K562 (cell line): ENCODE measurements around the gene DPEP1. TPM values are rescaled to one million over a fixed set of nuclear protein-coding genes. Genes with fewer than 3 reads are reported as not detected.

ENCODE experiments used
- BACH1 ChIP-seq: fragments of 200-800 bp; sonication (Bioruptor generic); IDR thresholded peaks from 2 replicates; pipeline ENCODE4 v1.6.1; 2016; ENCODE audit warnings: missing genetic modification characterization, missing compliant biosample characterization
- ELK3 ChIP-seq: fragments of 450-650 bp; formaldehyde crosslinking; IDR thresholded peaks from 2 replicates; pipeline ENCODE4 v1.4.0; 2020; ENCODE audit warnings: mild to moderate bottlenecking
- FIP1L1 ChIP-seq: fragments of 200-400 bp; formaldehyde crosslinking; IDR thresholded peaks from 2 replicates; pipeline ENCODE4 v1.6.1; 2018; ENCODE audit warnings: mild to moderate bottlenecking, low read depth, low read length; ENCODE audit not compliant: poor library complexity, severe bottlenecking
- FOXK1 ChIP-seq: sonication (generic); formaldehyde crosslinking; IDR thresholded peaks from 2 replicates; pipeline ENCODE4 v1.8.0; 2022; ENCODE audit warnings: missing genetic modification reagents, mild to moderate bottlenecking, borderline replicate concordance
- GATA2 ChIP-seq: sonication (generic); formaldehyde crosslinking; IDR thresholded peaks from 2 replicates; pipeline ENCODE4 v1.4.0; 2020; ENCODE audit warnings: mild to moderate bottlenecking, missing genetic modification reagents
- KAT2B ChIP-seq: IDR thresholded peaks from one replicate; pipeline ENCODE4 v1.6.1; 2012; ENCODE audit warnings: low read depth, mild to moderate bottlenecking, control low read depth, inconsistent platforms, low read length, moderate library complexity
- MTA3 ChIP-seq: fragments of 450-650 bp; formaldehyde crosslinking; IDR thresholded peaks from 2 replicates; pipeline ENCODE4 v1.6.1; 2017; ENCODE audit warnings: mild to moderate bottlenecking, borderline replicate concordance
- RAD21 ChIP-seq, 2 experiments: fragments of 250-450 bp in 1 of 2; fragments of 450-650 bp in 1 of 2; sonication (Bioruptor Pico) in 1 of 2; formaldehyde crosslinking in 1 of 2; IDR thresholded peaks in 1 of 2; conservative IDR thresholded peaks in 1 of 2; 2 replicates each; pipeline versions ENCODE4 v1.4.0 to v1.8.0; 2020 to 2022; ENCODE audit warnings: mild to moderate bottlenecking in 2 of 2, moderate library complexity in 1 of 2
- SMARCB1 ChIP-seq: IDR thresholded peaks from 2 replicates; pipeline ENCODE4 v1.6.1; 2011; ENCODE audit warnings: improper control_type of control experiment, low read depth; ENCODE audit not compliant: insufficient read length
- SMARCE1 ChIP-seq: fragments of 450-650 bp; IDR thresholded peaks from 2 replicates; pipeline ENCODE4 v1.7.1; 2016; ENCODE audit warnings: mild to moderate bottlenecking
- SP1 ChIP-seq: sonication (generic); formaldehyde crosslinking; IDR thresholded peaks from 2 replicates; pipeline ENCODE4 v1.8.1; 2022; ENCODE audit warnings: mild to moderate bottlenecking, missing genetic modification reagents
- TAF1 ChIP-seq: IDR thresholded peaks from 2 replicates; pipeline ENCODE4 v1.6.1; 2011; ENCODE audit warnings: mild to moderate bottlenecking, low read length, moderate library complexity; ENCODE audit not compliant: insufficient read depth, control insufficient read depth, severe bottlenecking; ENCODE audit errors: extremely low read depth
- ZNF12 ChIP-seq: sonication (generic); formaldehyde crosslinking; IDR thresholded peaks from 2 replicates; pipeline ENCODE4 v1.4.0; 2020; ENCODE audit warnings: mild to moderate bottlenecking, missing genetic modification reagents
- ZNF41 ChIP-seq: fragments of 250-450 bp; sonication (Bioruptor Pico); conservative IDR thresholded peaks from 2 replicates; pipeline ENCODE4 v1.4.0; 2020; ENCODE audit warnings: mild to moderate bottlenecking
- ZSCAN32 ChIP-seq: fragments of 450-650 bp; formaldehyde crosslinking; IDR thresholded peaks from 2 replicates; pipeline ENCODE4 v1.4.0; 2020; ENCODE audit warnings: mild to moderate bottlenecking, moderate library complexity
- polyA plus RNA-seq, 8 experiments: library from polyadenylated mRNA; depleted of rRNA in 4 of 8; stranded (reverse) in 5 of 8; unstranded in 3 of 8; fragments of >200 nt; fragmentation: Nextera tagmentation in 2 of 8; fragmentation: Illumina TruSeq in 1 of 8; extraction: Ambion mirVana in 2 of 8; extraction: Trizol in 1 of 8; gene quantifications; 2 replicates each; pipeline versions ENCODE4 v1.2.1 to v1.2.3, GENCODE V29; 2011 to 2014; ENCODE audit warnings: inconsistent platforms in 1 of 8, missing spikeins in 1 of 8
- total RNA-seq, 7 experiments: library from RNA; depleted of rRNA in 6 of 7; stranded (reverse); fragments of >200 nt in 6 of 7; fragmentation: Illumina TruSeq in 2 of 7; extraction: Trizol in 2 of 7; gene quantifications; 2 replicates each; pipeline versions ENCODE4 v1.2.1 to v1.2.3, GENCODE V29; 2011 to 2021; ENCODE audit warnings: low replicate concordance in 1 of 7
- TF ChIP-seq, protein P1 (sequence below): fragments of 450-650 bp; IDR thresholded peaks from 2 replicates; pipeline ENCODE4 v1.6.1; 2017; ENCODE audit warnings: antibody characterized with exemption, mild to moderate bottlenecking
- TF ChIP-seq, protein P2 (sequence below): IDR thresholded peaks from 2 replicates; pipeline ENCODE4 v1.6.1; 2012; ENCODE audit warnings: low read depth, low read length, improper control_type of control experiment, borderline replicate concordance
- TF ChIP-seq, protein P3 (sequence below): sonication (generic); formaldehyde crosslinking; IDR thresholded peaks from 2 replicates; pipeline ENCODE4 v1.5.0; 2020; ENCODE audit warnings: missing genetic modification reagents

Gene DPEP1
- total and polyA plus RNA-seq, 9 of the 15 experiments (the other 6 are each of a cell fraction or from before 2014, with no cell fraction given) = 0.14 to 0.31 (median 0.20) TPM; not detected in 6

DNA sequence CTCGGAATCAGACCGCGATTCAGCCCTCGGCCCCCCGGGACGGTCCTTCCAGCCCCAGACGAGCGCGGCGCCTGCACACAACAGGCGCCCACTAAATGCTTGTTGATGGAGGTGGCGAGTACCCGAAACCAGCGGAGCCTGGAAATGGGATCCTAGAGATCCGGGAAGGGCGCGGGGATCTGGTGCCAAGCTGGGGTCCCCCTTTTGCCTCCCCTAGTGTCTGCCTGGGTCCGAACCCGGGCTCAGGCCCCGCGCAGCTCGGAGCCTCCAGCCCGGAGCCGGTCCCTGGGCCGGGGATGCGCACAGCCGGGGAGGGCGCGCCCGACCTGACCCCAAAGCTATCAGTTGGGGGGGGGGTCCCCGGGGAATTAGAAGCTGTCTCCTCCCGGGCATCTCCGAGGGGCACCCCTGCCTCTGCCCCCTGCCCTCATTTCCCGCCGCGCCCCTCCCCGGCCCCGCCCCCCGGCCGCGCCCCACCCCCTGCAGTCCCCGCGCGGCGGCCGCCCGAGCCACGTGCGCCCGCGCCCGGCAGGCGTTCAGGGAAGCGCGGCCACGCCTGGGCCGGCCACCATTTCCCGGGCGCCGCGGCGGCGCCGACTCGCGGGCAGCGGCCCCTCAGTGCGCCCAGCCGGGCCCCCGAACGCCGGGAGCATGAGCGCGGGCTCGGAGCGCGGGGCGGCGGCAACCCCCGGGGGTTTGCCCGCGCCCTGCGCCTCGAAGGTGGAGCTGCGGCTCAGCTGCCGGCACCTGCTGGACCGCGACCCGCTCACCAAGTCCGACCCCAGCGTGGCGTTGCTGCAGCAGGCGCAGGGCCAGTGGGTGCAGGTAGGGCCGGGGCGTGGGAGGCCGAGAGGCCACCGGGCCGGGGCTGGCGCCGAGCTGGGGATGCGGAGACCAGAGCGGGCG, 37.9 kb upstream of the DPEP1 start, which contains the start of gene CPNE7 (continued):
- TF ChIP-seq ZNF41 (CRISPR knock-in tag) = no peak
- TF ChIP-seq SMARCE1 = no peak
- TF ChIP-seq ZNF12 = no peak
- TF ChIP-seq, protein P1, sequence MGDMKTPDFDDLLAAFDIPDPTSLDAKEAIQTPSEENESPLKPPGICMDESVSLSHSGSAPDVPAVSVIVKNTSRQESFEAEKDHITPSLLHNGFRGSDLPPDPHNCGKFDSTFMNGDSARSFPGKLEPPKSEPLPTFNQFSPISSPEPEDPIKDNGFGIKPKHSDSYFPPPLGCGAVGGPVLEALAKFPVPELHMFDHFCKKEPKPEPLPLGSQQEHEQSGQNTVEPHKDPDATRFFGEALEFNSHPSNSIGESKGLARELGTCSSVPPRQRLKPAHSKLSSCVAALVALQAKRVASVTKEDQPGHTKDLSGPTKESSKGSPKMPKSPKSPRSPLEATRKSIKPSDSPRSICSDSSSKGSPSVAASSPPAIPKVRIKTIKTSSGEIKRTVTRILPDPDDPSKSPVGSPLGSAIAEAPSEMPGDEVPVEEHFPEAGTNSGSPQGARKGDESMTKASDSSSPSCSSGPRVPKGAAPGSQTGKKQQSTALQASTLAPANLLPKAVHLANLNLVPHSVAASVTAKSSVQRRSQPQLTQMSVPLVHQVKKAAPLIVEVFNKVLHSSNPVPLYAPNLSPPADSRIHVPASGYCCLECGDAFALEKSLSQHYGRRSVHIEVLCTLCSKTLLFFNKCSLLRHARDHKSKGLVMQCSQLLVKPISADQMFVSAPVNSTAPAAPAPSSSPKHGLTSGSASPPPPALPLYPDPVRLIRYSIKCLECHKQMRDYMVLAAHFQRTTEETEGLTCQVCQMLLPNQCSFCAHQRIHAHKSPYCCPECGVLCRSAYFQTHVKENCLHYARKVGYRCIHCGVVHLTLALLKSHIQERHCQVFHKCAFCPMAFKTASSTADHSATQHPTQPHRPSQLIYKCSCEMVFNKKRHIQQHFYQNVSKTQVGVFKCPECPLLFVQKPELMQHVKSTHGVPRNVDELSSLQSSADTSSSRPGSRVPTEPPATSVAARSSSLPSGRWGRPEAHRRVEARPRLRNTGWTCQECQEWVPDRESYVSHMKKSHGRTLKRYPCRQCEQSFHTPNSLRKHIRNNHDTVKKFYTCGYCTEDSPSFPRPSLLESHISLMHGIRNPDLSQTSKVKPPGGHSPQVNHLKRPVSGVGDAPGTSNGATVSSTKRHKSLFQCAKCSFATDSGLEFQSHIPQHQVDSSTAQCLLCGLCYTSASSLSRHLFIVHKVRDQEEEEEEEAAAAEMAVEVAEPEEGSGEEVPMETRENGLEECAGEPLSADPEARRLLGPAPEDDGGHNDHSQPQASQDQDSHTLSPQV = peak; percentile 51; the same call in 1 of the 2 replicates
- TF ChIP-seq SMARCB1 = no peak
- TF ChIP-seq GATA2 (CRISPR knock-in tag) = no peak
- no peak for TF ChIP-seq MTA3
- no peak for TF ChIP-seq TAF1
- no peak for TF ChIP-seq ELK3 (CRISPR knock-in tag)
- TF ChIP-seq FIP1L1 = no peak
- TF ChIP-seq, protein P2, sequence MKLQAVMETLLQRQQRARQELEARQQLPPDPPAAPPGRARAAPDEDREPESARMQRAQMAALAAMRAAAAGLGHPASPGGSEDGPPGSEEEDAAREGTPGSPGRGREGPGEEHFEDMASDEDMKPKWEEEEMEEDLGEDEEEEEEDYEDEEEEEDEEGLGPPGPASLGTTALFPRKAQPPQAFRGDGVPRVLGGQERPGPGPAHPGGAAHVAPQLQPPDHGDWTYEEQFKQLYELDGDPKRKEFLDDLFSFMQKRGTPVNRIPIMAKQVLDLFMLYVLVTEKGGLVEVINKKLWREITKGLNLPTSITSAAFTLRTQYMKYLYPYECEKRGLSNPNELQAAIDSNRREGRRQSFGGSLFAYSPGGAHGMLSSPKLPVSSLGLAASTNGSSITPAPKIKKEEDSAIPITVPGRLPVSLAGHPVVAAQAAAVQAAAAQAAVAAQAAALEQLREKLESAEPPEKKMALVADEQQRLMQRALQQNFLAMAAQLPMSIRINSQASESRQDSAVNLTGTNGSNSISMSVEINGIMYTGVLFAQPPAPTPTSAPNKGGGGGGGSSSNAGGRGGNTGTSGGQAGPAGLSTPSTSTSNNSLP = no peak
- no peak for TF ChIP-seq BACH1 (tag)
- no peak for TF ChIP-seq FOXK1 (CRISPR knock-in tag)
- no peak for TF ChIP-seq SP1
- TF ChIP-seq KAT2B = no peak
- TF ChIP-seq, protein P3, sequence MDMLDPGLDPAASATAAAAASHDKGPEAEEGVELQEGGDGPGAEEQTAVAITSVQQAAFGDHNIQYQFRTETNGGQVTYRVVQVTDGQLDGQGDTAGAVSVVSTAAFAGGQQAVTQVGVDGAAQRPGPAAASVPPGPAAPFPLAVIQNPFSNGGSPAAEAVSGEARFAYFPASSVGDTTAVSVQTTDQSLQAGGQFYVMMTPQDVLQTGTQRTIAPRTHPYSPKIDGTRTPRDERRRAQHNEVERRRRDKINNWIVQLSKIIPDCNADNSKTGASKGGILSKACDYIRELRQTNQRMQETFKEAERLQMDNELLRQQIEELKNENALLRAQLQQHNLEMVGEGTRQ (CRISPR knock-in tag) = no peak
- no peak for TF ChIP-seq RAD21 (CRISPR knock-in tag; conservative IDR thresholded peaks at IDR 0.05 in 1 of 2, IDR thresholded peaks at IDR 0.05 in 1 of 2)
- TF ChIP-seq ZSCAN32 (CRISPR knock-in tag) = no peak
